Activated naive CD4-positive, alpha-beta T cell treated with Interleukin-2 at 50 U/mL for 16 hours (primary cell): ENCODE data around the gene TEDC2.
A peak's percentile ranks its signal among the peaks of the same experiment; 100 is the strongest.

ENCODE experiments used
- DNase-seq: peaks from one replicate; pipeline ENCODE4 v3.0.0-alpha.2; 2020

Gene TEDC2

DNA sequence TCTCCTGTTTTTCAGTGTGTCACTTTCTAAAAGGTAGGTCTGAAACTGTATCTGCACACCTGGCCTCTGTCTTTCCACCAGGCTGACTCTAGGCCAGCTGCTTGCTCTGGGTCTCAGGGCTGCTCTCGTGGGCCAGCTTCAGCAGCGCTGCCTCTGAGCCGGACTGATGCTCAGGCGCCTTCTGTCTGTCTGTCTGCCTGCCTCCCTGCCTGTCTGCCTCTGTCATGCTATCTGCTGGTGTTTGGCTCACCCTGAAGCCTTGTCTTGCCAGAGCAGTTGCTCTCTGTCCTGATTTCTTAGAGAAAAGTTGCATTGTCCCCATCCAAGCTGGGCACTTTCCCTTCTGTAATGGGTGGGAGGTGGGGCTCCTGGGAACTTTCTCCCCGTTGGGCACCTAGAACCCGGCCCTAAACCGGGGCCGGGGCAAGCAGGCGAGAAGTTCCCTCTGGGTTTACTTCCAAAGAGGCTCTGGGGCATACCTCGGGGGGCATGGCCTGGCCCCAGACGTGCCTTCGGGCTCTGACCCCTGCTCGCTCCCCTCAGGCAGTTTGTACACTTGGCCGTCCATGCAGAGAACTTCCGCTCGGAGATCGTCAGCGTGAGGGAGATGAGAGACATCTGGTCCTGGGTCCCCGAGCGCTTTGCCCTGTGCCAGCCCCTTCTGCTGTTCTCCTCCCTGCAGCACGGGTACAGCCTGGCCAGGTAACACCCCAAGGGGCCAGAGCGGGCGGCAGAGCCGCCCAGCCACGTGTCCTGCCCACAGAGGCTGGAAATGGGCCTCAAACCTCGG, 38.0 kb downstream of the TEDC2 start:
- no peak for DNase-seq

DNA sequence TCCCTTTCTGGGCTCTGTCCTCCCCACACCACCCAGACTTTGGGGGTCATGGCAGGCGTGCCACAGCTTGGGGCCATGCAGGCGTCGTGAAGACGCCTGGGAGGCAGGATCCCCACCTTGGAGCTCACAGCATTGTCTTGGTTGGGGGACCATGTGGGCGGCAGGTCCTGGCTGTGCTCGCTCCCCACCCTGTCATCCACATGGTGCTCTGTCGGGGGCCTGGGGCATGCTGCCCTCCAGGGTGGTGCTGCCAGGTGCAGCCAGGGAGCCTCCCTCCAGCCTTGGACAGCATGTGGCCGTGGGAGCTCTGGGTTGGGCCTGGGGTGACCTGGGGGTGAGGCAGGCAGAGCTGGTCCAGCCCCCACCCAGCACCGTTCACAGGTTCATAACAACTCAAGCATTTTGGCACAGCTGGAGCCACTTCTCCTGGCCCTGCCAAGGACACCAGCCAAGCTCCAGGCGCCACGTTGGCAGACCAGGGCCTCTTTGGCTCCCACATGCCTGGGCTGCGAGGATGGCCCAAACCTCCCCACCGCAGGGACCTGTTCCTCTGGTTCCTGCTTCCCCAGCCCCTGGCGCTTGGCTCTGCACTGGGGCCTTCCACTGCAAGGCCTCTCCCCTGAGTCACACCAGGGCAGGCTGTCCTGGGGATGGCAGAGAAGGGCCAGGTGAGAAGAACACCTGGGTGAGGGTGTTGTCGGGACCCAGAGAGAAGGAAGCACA, 38.8 kb downstream of the TEDC2 start:
- no peak for DNase-seq

DNA sequence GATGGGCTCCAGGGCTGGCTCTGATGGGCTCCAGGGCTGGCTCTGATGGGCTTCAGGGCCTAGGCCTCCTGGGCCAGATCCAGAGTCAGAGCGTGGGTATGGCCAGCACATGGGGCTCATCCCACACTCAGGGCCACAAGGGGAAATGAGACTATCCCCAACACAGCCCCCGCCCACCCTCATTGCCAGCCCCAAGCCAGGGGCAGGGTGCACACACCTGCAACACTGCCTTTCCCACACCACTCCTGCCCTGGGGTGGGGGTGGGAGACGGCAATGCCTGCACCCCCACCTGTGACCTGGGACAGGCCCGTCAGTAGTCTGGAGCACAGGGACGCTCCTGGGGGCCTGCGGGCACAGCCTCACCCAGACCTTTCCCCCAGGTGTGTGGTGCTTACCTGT, 39.5 kb downstream of the TEDC2 start:
- DNase-seq = no peak

DNA sequence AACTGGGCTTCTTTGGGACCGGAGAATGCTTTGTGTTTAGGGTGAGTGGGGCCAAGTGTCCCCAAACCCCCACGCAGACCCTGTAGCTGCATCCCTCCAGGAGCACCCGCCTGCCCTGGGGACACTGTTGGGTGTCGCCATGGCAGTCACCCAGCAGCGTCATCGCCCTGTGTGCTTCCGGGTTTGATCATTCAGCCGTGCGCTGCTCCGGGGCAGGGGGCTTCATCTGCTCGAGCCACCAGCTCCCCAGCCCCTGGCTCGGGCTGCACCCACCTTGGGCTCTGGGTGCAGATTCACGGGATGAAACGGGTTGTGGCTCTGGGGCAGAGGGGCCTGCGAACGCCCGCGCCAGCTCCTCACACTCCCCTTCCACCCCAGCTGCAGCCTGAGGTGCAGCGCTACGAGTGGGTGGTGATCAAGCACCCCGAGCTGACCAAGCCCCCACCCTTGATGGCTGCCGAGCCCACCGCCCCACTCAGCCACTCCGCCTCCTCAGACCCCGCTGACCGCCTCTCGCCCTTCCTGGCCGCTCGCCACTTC, 40.1 kb downstream of the TEDC2 start:
- DNase-seq = no peak

DNA sequence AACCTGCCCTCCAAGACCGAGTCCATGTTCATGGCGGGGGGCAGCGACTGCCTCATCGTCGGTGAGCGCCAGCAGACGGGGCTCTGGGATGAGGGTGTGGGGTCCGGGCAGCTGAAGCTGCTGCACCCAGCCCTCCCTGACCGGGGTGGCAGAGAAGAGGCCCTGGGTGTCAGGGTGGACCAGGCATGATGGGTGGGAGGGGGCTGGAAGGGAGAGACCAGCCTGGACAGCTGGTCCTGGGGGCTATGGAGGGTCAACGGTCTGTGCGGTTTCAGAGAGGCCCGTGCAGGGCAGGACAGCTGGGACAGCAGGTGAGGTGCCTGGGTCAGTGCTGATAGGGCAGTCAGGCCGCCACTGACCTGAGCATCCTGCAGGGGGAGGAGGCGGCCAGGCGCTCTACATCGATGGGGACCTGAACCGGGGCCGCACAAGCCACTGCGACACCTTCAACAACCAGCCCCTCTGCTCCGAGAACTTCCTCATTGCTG, 40.6 kb downstream of the TEDC2 start:
- no peak for DNase-seq

DNA sequence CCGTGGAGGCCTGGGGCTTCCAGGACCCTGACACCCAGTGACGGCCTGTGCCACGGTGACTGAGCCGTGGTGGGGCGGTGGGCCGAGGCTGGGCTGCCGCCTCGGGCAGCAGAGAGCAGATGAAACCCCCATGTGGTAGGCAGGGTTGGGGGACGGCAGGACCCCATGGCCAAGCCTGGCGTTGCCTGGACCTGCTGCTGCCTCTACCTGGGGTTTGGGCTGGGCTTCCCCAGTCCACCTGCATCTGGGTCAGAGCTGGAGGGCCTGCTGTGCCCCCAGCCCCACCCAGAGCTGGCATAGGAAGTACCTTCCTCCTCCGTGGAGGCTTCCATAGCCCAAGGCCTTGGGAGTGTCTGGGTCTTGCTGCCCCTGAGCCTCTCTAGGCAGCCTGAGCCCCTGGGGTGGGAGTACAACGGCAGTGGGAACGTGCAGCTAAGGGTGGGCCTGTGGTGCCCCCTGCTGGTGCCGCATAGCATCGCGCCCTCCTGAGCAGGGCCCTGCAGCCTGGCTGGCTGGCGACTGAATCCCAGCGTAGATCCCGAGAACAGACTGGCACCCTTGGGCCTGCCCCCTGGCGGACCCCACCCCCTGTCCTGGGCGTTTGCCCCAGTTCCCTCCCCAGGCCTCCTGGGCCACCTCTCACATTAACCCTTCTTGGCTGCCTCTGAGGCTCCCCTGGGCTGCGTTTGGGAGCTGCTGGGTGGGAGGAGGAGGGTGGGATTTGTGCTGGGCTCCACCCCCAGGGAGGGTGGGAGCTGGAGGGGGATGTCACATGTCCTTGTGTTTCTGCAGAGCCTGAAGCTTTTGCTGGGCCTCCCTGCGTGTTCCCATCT, 41.2 kb downstream of the TEDC2 start:
- DNase-seq = peak; percentile 83

DNA sequence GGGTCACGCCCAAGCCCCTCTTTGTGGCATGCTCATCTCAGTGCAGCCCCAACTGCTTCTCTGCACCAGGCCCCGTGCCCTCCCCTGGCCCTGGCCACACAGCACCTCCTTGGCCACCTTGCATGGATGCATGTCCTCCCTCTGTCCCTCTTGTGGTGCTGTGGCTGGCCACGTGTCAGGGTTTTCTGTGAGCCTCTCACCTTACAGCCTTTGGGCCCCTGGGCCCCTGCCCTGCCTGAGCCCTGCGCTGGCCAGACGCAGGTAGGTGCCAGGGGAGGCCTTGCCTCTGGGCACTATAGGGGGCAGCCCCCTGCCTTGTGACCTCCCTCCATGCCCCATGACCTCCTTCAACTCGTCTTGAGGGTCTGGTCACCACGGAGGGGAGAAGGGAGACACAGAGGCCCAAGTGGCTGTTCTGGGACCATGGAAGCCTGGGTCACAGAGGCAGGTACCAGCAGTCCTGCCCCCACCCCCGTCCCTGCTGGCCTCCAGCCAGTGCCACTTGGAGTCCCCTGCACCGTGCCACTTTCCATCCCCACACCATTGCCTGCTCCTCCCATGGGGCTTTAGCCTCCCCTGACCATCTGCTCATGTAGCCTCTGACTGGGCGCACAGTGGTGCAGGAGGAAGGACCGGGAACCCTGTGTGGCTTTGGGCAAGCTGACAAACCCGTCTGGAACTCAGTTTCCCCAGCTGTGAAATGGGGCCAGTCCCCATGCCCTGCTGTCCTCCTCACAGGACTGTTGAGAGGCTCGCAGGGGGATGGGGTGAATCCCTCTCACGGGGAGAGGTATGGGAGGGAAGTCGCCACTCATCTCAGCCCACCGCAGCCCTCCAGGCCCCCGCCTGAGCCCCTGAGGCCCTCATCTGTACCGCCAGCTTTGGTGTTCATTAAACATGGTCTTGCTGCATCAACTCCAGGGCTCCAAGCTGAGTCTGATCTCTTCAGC, 42.3 kb downstream of the TEDC2 start:
- no peak for DNase-seq

DNA sequence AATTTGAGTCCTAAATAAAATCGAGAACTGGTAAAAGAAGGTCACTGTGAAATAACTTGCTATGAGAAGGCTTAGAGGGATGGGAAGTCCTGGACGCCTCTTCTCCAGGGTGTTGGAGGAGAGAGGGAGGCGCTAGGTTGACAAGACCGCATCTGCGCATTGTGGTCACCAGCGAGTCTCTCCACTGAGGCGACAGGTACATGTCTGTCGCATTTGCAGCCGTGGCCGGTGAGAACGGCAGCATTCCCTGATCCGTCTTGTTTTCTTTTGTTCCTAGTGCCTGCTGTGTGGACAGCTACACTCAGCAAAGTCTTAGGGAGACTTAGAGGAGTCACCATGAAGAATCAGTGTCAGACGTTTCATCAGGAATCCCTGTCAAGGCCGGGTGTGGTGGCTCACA, 45.8 kb downstream of the TEDC2 start:
- no peak for DNase-seq

DNA sequence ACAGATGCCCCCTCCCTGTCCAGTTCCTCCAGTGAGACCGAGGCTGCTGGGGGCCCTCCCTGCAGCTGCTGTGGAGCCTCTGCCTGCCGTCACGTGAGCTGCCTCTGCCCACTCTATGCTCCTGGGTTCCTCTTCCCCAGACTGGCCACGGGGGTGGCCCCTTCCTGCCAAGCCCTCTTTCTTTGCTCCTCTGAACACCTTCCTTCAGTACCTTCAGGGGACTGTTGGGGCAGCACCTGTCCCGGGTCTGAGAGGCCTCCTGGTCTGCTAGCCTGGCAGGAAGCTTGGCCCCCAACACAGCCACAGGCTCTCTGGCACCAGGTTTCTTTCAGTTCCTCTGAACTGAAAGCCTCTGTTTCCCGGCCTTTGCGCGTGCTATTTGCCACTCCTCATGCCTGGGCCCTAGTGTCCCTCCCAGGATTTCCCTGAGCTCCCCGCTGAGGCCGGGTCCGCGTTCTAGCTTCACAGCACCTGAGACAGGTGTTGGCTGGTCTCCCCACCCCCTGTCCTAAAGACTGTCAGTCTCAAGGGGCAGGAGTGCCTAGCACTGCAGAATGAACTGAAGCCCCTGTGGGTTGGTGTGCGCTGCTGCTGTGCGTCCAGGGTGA, 47.2 kb downstream of the TEDC2 start:
- no peak for DNase-seq

DNA sequence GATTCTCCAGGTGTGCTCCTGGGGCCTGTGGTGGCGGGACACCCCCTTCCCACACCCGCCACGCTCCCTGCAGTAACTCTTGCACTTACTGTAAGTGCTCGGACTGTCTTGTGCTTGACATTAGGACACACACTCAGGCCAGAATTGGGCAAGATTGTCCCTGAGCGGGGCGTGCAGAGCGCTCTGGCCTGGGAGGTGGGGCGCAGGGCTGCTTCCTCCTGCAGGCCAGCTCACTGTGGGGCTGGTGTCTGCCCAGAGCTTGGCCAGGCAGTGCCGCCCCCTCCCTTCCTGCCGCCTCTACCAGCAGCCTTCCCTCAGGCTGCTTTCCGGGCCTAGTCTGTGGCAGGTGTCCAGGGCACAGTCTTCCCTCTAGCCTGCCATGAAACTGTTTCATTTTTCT, 47.8 kb downstream of the TEDC2 start:
- no peak for DNase-seq

DNA sequence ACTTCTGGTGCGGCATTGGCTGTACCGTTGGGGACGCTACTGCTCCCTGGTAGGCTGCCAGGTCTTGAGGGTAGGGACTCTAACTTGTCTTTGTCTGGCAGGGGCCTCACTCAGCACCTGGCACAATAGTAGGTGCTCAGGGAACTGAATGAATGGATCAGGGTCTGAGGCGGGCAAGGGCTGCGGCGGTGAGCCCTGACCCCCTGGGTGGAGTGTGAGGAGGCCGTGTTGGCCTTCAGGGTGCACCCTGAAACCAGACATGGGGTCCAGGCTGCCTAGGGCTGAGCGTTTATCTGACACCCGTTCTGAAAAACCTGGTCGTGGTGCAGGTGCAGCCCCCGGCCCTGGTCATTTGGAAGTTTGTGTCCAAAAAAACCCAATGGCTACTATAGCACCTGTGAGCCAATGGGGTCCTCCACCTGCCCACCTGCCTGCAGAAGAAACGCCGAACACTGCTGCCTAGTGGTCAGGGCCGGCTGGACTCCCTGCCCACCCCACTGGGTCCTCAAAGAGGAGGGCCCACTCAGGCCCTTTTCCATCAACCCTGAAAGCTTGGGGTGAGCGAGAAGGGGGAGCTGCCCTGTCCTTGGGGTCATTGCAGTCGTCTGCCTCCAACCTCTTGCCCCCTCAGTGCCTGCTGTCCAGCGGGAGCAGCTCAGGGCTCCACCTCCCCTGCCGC, 49.0 kb downstream of the TEDC2 start:
- DNase-seq = no peak

DNA sequence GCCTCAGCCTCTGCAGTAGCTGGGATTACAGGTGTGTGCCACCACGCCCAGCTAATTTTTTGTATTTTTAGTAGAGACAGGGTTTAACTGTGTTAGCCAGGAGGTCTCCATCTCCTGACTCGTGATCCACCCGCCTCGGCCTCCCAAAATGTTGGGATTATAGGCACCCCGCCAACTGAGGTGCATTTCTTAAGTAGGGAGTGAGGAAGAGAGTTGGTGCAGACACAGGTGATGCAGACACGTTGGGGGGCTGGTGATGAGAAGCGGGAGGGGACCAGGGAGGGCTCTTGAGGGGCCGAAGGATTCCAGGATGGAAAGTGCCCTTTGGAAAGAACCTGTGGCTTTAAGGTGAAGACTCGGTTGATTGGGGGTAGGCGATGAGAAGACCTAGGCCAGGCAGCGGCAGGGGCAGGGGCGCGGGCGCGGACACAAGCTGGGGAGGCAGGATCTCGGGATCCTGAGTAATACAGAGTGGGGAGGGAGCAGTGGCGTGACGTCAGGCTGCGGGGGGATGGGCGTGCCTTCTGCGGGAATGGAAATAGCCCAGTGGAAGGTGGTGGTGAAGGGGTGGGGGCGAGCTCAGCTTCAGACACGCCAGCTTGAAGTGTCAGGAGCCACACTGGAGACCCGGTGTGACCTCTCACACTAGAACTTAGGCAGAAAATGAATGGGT, 51.4 kb downstream of the TEDC2 start:
- no peak for DNase-seq

DNA sequence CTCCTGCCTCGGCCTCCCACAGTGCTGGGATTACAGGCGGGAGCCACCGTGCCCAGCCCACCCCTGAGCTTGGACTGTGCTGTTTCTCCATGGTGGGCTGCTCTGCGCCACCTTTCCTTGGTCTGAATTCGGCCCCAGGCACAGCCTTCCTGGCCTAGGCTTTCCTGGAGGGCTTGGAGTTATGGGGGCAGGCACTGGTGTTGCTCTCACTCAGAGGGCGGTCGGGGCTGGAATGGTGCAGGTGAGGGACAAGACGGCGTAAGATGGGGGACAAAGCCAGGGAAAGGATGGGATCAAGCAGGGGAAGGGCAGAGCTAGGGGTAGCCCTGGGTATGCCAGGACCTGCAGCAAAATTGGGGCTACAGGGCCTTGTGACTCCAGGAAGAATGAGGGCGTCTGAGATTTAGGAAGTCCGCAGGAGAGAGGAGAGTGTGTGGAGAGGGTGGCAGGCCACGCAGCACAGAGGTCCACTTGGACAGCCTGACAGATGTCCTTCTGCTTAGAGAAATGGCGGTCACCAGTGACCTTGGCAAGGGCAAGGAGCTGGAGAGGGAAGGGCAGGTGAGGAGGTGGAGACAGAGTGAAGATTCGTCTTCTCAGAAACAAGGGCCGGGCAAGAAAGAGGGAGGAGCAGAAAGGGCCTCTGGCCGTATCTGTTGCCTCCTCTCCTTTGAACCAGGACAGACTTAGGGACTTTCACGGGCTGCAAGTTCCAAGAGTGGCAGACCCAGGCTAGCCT, 52.3 kb downstream of the TEDC2 start:
- DNase-seq = no peak

DNA sequence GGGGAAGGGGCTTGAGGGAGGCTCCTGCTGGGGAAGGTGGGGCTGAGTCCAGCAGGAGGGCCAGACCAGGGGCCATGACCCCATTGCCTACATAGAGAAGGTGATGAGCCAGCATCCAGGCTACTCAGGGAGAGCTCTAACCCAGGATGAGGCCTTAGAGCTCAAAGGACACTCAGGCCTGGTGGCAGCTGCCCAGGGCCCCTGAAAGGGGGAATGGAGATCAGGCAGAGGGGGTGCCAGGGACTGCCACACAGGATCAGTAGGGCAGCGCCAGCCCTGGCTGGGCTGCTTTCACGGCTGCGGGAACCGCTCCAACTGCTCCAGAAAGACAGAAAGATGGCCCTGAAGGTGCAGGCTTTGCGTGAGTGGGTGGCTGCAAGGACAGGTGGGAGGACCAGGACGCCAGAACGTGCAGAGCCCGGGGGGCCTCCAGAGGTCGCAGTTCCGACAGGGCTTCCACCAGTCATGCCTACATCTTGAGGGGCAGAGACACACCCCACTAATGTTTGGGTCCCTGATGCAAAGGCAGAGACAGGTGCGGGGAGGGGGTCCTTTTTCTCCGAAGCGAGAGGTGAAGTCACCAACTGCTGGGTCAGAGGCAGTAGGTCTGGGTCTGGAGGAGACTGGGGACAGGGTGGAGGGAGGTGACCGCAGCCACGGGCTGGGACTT, 53.0 kb downstream of the TEDC2 start:
- DNase-seq = no peak

DNA sequence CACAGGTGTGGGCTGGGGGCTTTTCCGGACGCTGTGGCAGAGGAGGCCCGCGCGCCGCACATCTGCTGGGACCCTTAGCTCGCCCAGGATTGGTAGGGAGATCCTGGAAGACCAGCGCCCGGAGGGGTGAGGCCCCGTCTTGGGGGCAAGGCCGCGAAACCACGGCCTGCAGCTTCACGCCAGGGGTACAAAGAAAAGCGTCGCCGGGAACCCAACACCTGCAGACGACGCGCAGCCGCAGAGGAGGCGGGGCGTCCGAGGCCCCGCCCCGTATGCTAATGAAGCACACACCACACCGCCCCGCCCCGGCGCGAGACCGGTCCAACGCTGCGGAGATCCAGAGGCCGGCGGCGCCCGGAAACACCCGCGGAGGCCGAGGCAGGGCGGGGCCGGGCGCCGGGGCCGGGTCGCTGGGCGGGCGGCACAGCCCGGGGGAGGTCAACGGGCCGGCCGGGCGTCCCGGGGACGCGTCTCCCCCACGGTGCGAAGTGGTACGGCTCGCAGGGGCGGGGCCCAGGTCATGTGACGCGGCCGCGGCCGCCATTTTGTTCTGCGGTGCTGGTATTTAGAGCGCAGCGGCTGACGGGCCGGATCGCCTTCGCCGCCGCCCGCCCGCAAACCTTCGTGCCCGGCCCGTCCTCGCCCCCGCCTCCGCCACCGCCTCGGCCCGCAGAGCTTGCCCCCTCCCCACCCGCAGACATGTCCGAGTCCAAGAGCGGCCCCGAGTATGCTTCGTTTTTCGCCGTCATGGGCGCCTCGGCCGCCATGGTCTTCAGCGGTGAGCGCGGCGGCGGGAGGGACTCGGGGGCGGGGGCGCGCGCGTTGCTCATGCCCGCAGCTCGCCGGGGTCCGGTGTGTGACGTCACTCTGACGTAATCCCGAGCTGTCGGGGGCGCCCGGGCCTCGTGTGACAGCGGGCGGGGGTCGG, 53.8 kb downstream of the TEDC2 start, which contains the start of gene ATP6V0C:
Gene ATP6V0C (plus strand): TSS at position 548 of the 928 bp plus-strand sequence. CDS start 152 bp downstream, at position 700.
- DNase-seq = peak; percentile 88
